Right renal cortex interstitium (tissue), 3 donors: ENCODE results near the gene CZIB. TPM values are rescaled to one million over a fixed set of nuclear protein-coding genes. Genes with fewer than 3 reads are reported as not detected.

Experiments used
- polyA plus RNA-seq, 3 donors: library from polyadenylated mRNA; unstranded; fragments of 120-200 nt; gene quantifications; one replicate each; pipeline ENCODE4 v1.2.1, GENCODE V29; 2013; ENCODE audit not compliant: insufficient read length in 3 of 3

The CZIB gene
- polyA plus RNA-seq, 3 donors, result 80.4 to 93.1 (median 84.6) TPM

Other genes with a start within 250 kb of the CZIB start
- gene PODN, start 158.4 kb downstream of the CZIB start, polyA plus RNA-seq, result 1 to 10 TPM; 1.4 to 1.8 (median 1.6) TPM
- gene SLC1A7, start 78.0 kb downstream of the CZIB start, polyA plus RNA-seq, result under 1 TPM; 0.08 to 0.12 (median 0.08) TPM
- 10 to 100 TPM; 28.0 to 31.3 (median 30.6) TPM for gene CPT2, start 23.8 kb downstream of the CZIB start, polyA plus RNA-seq
- 100 to 1,000 TPM in 2 of 3 donors, 10 to 100 TPM in 1; 93.2 to 109 (median 105) TPM for gene MAGOH, start 17.9 kb upstream of the CZIB start, polyA plus RNA-seq
- 1 to 10 TPM; 4.6 to 6.3 (median 5.1) TPM for gene LRP8, start 107.4 kb upstream of the CZIB start, polyA plus RNA-seq
- gene DMRTB1, start 238.8 kb upstream of the CZIB start, polyA plus RNA-seq, result under 1 TPM; 0.07 to 0.24 (median 0.14) TPM